Neural progenitor cell (in vitro differentiated cells): ENCODE measurements around the gene PATJ. TPM values are rescaled to one million over a fixed set of nuclear protein-coding genes. Genes with fewer than 3 reads are reported as not detected.

ENCODE experiments used
- DNase-seq: peaks from one replicate; pipeline ENCODE4 v3.0.0-alpha.2; 2016; ENCODE audit warnings: low spot score
- H2AFZ ChIP-seq: fragments of 200-600 bp; sonication (generic); replicated peaks from 2 replicates; pipeline ENCODE4 v1.6.1; 2016; ENCODE audit warnings: antibody characterized with exemption
- H3F3A ChIP-seq: fragments of 200-600 bp; sonication (generic); 2 replicates; pipeline ENCODE4 v1.6.1; 2016; ENCODE audit warnings: antibody characterized with exemption, low read depth
- H3K27ac ChIP-seq: fragments of 200-600 bp; sonication (generic); 2 replicates; pipeline ENCODE4 v1.5.1; 2016; ENCODE audit warnings: mild to moderate bottlenecking
- H3K27me3 ChIP-seq: fragments of 200-600 bp; sonication (generic); 2 replicates; pipeline ENCODE4 v1.6.1; 2016; ENCODE audit warnings: mild to moderate bottlenecking, moderate library complexity
- H3K36me3 ChIP-seq: fragments of 200-600 bp; sonication (generic); 2 replicates; pipeline ENCODE4 v1.5.1; 2016
- H3K4me1 ChIP-seq: fragments of 200-600 bp; sonication (generic); 2 replicates; pipeline ENCODE4 v1.6.1; 2016; ENCODE audit warnings: mixed run types
- H3K4me2 ChIP-seq: fragments of 200-600 bp; sonication (generic); 2 replicates; pipeline ENCODE4 v1.6.1; 2016
- H3K4me3 ChIP-seq: fragments of 200-600 bp; sonication (generic); 2 replicates; pipeline ENCODE4 v1.5.1; 2016
- H3K79me2 ChIP-seq: fragments of 200-600 bp; sonication (generic); 2 replicates; pipeline ENCODE4 v1.6.1; 2016; ENCODE audit warnings: low read depth
- H3K9ac ChIP-seq: fragments of 200-600 bp; sonication (generic); 2 replicates; pipeline ENCODE4 v1.6.1; 2016
- H3K9me3 ChIP-seq: fragments of 200-600 bp; sonication (generic); 2 replicates; pipeline ENCODE4 v1.5.1; 2016; ENCODE audit warnings: low read depth
- H4K20me1 ChIP-seq: fragments of 200-600 bp; sonication (generic); 2 replicates; pipeline ENCODE4 v1.6.1; 2016; ENCODE audit warnings: low read depth
- H3K27ac Mint-ChIP-seq: 3 replicates; pipeline ENCODE4 v1.8.0; 2021; ENCODE audit warnings: mixed read lengths
- H3K27me3 Mint-ChIP-seq: 2 replicates; pipeline ENCODE4 v1.8.0; 2022; ENCODE audit warnings: low read depth, mild to moderate bottlenecking, inconsistent platforms, moderate library complexity, mixed read lengths; ENCODE audit not compliant: insufficient read depth
- H3K36me3 Mint-ChIP-seq: 3 replicates; pipeline ENCODE4 v1.8.0; 2021; ENCODE audit warnings: mixed read lengths
- H3K4me1 Mint-ChIP-seq: 3 replicates; pipeline ENCODE4 v1.8.0; 2021; ENCODE audit warnings: mixed read lengths
- H3K4me3 Mint-ChIP-seq: 3 replicates; pipeline ENCODE4 v1.8.0; 2021; ENCODE audit warnings: mild to moderate bottlenecking, moderate library complexity, mixed read lengths
- H3K9me3 Mint-ChIP-seq: 3 replicates; pipeline ENCODE4 v1.8.0; 2020; ENCODE audit warnings: mixed read lengths
- CTCF ChIP-seq: fragments of 200-600 bp; sonication (generic); IDR thresholded peaks from 2 replicates; pipeline ENCODE4 v1.5.1; 2017; ENCODE audit warnings: antibody characterized with exemption, mild to moderate bottlenecking
- EZH2 ChIP-seq: fragments of 200-600 bp; sonication (generic); IDR thresholded peaks from 2 replicates; pipeline ENCODE4 v1.6.1; 2017; ENCODE audit warnings: antibody characterized with exemption, mild to moderate bottlenecking, moderate library complexity
- EZH2phosphoT487 ChIP-seq: fragments of 200-600 bp; sonication (generic); IDR thresholded peaks from 2 replicates; pipeline ENCODE4 v1.6.1; 2017; ENCODE audit warnings: antibody characterized with exemption
- total RNA-seq: library from RNA; depleted of rRNA; stranded (reverse); fragments of >200 nt; gene quantifications from 2 replicates; pipeline ENCODE4 v1.2.3, GENCODE V29; 2015; ENCODE audit warnings: low replicate concordance

PATJ gene
- total RNA-seq, 1 donor from 2014 or later, result 24.8 TPM

GRCh38 chr1:62025154-62025553 lies 282.9 kb downstream of the PATJ start:
- H3K27ac ChIP-seq, result no peak overlapping the region
- no peak overlapping the region for H3K4me3 Mint-ChIP-seq
- H3K36me3 Mint-ChIP-seq, result no peaks in the 10 kb centered on the region
- no peak overlapping the region for H3K4me2 ChIP-seq
- TF ChIP-seq EZH2, result no peak
- no peaks in the 10 kb centered on the region for H3F3A ChIP-seq
- H3K9me3 ChIP-seq, result no peaks in the 10 kb centered on the region
- no peak overlapping the region for H3K27ac Mint-ChIP-seq
- no peaks in the 10 kb centered on the region for H3K27me3 Mint-ChIP-seq
- no peaks in the 10 kb centered on the region for H4K20me1 ChIP-seq
- DNase-seq, result no peak
- H3K4me1 Mint-ChIP-seq, result peaks cover 15% of the 10 kb centered on the region
- no peak overlapping the region for H3K4me3 ChIP-seq
- H3K79me2 ChIP-seq, result no peaks in the 10 kb centered on the region
- no peaks in the 10 kb centered on the region for H3K27me3 ChIP-seq
- H3K9ac ChIP-seq, result no peak overlapping the region
- H3K36me3 ChIP-seq, result no peaks in the 10 kb centered on the region
- no peak overlapping the region for H2AFZ ChIP-seq
- H3K4me1 ChIP-seq, result peaks cover 4% of the 10 kb centered on the region
- peaks cover 21% of the 10 kb centered on the region for H3K9me3 Mint-ChIP-seq

GRCh38 chr1:62025892-62026291 lies 283.6 kb downstream of the PATJ start:
- Mint-ChIP-seq H3K4me1 (peaks cover 15% of the 10 kb centered on the region), H3K4me3 (no peak overlapping the region), H3K27ac (no peak overlapping the region), H3K27me3 (no peaks in the 10 kb centered on the region), H3K36me3 (no peaks in the 10 kb centered on the region), H3K9me3 (peaks cover 21% of the 10 kb centered on the region)
- Histone ChIP-seq H3K4me1 (peaks cover 4% of the 10 kb centered on the region), H3K4me2 (no peak overlapping the region), H4K20me1 (no peaks in the 10 kb centered on the region), H3K9ac (no peak overlapping the region), H3K27ac (no peak overlapping the region), H2AFZ (no peak overlapping the region), H3K27me3 (no peaks in the 10 kb centered on the region), H3K9me3 (no peaks in the 10 kb centered on the region), H3K36me3 (no peaks in the 10 kb centered on the region), H3K4me3 (no peak overlapping the region), H3F3A (no peaks in the 10 kb centered on the region), H3K79me2 (no peaks in the 10 kb centered on the region)
- no peak for TF ChIP-seq EZH2
- no peak for TF ChIP-seq CTCF
- TF ChIP-seq EZH2phosphoT487, result no peak
- no peak for DNase-seq

- no peak overlapping the region for H3K4me3 ChIP-seq
- H3K4me1 Mint-ChIP-seq, result peaks cover 8% of the 10 kb centered on the region
- H3K4me3 Mint-ChIP-seq, result no peak overlapping the region
- H2AFZ ChIP-seq, result no peak overlapping the region
- no peaks in the 10 kb centered on the region for H4K20me1 ChIP-seq
- no peak overlapping the region for H3K27ac Mint-ChIP-seq
- H3K27me3 Mint-ChIP-seq, result no peaks in the 10 kb centered on the region
- no peak for DNase-seq
- no peak overlapping the region for H3K9ac ChIP-seq
- TF ChIP-seq EZH2phosphoT487 (no peak), CTCF (no peak), EZH2 (no peak)
- H3K79me2 ChIP-seq, result no peaks in the 10 kb centered on the region
- H3K9me3 Mint-ChIP-seq, result peaks cover 21% of the 10 kb centered on the region
- no peaks in the 10 kb centered on the region for H3K9me3 ChIP-seq
- H3F3A ChIP-seq, result no peaks in the 10 kb centered on the region
- H3K4me2 ChIP-seq, result no peak overlapping the region
- H3K27me3 ChIP-seq, result no peaks in the 10 kb centered on the region
- no peaks in the 10 kb centered on the region for H3K36me3 ChIP-seq
- H3K27ac ChIP-seq, result no peak overlapping the region
- H3K4me1 ChIP-seq, result peaks cover 9% of the 10 kb centered on the region
- no peaks in the 10 kb centered on the region for H3K36me3 Mint-ChIP-seq
Observed at GRCh38 chr1:62029704-62030103, 287.4 kb downstream of the PATJ start.

- H3K27ac Mint-ChIP-seq, result no peak overlapping the region
- no peak overlapping the region for H3K4me3 Mint-ChIP-seq
- H3K9me3 Mint-ChIP-seq, result peaks cover 1% of the 10 kb centered on the region
- H3K27me3 Mint-ChIP-seq, result peaks cover 2% of the 10 kb centered on the region
- Histone ChIP-seq H3K9me3 (no peaks in the 10 kb centered on the region), H3K4me2 (no peak overlapping the region), H3K9ac (no peak overlapping the region), H3K36me3 (no peaks in the 10 kb centered on the region), H3K79me2 (no peaks in the 10 kb centered on the region), H3F3A (no peaks in the 10 kb centered on the region), H4K20me1 (no peaks in the 10 kb centered on the region), H3K4me1 (peaks cover 5% of the 10 kb centered on the region), H2AFZ (no peak overlapping the region), H3K27me3 (no peaks in the 10 kb centered on the region), H3K4me3 (no peak overlapping the region), H3K27ac (no peak overlapping the region)
- no peaks in the 10 kb centered on the region for H3K36me3 Mint-ChIP-seq
- DNase-seq, result no peak
- no peak for TF ChIP-seq EZH2
- TF ChIP-seq CTCF, result no peak
- TF ChIP-seq EZH2phosphoT487, result no peak
- peaks cover 14% of the 10 kb centered on the region for H3K4me1 Mint-ChIP-seq
Observed at GRCh38 chr1:62034790-62035189, 292.5 kb downstream of the PATJ start.
